Measurements from ENCODE around the gene VPS35L.
"Not testable (repeated sequence)": the region's sequence is repeated elsewhere in the genome, so short reads cannot be mapped to it uniquely, and the experiment has no call there.

The VPS35L gene

DNA sequence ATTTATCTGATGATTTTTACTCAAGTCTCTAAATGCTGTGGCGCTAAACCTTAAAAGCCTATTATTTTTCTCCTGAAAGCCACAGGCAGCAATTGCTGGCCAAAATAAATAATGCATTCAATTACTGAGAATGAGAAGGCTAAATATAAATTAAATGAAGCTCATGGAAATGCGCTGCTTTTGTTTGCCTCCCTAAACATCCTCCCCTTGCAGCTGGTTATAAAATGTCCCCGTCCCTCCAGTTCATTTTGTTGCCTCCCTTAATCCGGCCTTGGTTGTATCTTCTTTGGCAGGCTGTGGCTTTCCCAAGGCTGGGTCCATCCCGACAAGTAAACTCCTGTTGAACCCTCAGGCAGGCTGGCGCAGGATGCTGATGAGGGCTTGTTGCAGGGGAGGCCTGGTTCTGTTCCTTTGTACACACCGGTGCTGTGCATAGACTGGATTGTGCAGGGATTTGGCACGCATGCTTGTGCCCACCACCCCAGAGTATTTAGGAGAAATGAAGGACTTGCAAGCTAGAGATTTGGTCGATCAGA lies 99.8 kb downstream of the VPS35L start:
- DNase-seq: no peak

DNA sequence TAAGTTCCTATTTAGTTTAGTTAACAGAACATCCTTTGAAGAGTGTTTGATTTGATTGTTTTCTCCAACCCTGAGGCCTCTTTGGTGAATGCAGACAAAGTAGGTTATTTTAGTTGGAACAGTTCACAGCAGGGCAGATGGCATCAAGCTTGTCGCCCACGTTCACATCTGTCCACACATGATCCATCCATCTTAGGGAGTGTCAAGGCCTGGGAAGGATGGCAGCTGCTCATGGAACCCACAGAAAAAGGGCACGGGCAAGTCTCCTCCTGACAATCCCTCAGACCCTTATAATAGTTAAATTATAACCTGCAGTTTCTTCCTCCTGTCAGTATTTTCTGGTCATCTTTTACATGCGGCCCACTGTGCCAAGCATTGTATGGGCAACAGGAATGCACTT lies 102.3 kb downstream of the VPS35L start:
- no peak for DNase-seq

DNA sequence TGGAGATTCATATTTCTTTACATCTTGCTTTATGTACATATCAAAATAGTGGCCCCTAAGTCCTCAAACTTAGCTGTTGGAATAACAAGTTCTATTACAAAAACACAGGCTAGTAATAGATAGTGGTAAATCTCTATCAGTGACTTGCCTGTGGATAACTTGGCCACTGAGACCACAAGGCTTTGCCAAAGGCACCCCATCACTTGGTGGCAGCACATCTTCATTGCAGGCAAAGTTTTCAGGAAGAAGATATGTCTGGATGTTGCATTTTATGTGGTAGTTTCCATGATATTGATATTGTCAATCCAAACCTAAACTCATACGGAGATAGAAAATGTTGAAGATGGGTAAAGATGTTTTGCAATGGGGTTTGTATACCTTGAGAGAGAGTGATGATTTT lies 104.1 kb downstream of the VPS35L start:
- DNase-seq: no peak

DNA sequence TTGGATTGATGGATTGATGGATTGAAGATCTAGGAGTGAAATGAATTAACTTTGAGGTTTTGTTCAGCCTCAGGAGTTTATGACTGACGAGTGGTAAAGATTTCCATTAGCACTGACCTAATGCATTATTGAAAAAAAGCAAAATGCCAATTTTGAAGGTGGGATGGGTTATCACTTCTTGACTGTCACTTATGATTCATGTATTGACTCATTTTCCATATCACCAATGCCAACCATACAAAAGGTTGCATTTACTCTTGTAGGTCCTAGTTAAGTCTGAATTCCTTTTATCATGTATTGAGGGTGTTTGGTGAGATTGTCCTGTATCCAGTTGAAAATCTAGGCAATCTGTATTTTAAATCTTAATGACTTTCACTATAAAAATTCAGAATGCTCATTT lies 104.9 kb downstream of the VPS35L start:
- DNase-seq: no peak

DNA sequence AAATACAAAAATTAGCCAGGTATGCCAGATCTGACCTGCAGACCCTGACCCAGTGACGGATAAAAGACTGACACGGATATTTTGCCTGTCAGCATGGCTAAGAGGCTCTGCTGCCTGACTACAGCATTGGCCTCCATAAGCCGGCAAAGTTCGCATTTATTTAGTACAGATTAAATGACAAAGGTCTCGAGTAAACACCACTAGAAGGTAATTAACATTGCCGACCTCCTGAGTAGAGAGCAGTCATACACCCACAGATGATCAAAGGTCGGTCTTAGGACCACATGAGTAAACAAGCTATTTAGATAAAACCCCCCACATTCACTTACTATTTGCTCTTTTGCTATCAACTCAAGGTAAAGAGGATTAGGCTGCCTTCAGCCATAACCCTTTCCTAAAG lies 106.8 kb downstream of the VPS35L start:
- no peak for DNase-seq

DNA sequence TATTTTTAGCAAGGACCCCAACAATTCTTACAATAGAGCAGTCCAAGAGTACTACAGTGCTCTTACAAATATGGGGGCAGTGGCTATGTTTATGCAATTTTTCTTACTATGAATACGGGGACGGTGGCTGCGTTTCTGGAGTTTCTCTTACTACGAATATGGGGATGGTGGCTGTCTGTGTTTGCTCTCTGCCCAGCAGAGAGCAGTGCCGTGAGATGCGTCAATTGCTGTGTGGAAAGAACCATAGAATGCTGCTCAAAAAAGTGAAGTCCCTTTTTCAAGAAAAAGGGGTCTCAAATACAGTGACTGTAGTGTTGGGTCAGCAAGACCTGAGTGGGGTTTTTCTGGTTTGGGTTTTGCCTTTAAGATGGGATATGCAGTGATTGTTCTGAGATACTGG lies 108.7 kb downstream of the VPS35L start:
- DNase-seq: no peak

DNA sequence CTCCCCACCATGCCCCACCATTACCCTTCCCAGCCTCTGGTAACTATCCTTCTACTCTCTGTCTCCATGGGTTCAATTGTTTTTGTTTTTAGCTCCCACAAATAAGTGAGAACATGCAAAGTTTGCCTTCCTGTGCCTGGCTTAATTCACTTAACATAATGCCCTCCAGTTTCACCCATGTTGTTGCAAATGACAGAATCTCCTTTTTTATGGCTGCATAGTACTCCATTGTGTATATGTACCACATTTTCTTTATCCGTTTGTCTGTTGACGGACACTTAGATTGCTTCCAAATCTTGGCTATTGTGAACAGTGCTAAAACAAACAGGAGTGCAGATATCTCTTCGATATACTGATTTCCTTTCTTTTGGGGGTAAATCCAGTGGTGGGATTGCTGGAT lies 109.8 kb downstream of the VPS35L start:
- not testable (repeated sequence) for DNase-seq

DNA sequence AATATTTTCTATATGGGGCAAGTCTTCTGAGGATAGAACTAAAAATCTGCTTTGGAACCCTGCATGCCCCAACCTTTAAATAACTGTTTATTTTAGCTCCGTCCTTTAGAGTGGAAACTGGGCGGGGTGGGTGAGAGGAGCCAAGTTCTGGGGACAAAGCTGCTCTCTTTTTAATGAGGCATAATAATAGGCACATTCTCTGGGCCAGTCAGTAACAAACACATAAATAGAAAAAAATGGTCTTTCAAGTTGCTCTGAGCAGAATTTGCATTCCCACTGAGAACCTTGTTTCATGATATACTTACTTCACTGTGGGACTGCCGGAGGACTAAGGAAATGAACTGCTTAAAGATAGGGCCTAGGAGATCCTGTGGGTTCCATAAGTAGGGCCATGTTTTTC lies 111.0 kb downstream of the VPS35L start:
- DNase-seq: no peak

DNA sequence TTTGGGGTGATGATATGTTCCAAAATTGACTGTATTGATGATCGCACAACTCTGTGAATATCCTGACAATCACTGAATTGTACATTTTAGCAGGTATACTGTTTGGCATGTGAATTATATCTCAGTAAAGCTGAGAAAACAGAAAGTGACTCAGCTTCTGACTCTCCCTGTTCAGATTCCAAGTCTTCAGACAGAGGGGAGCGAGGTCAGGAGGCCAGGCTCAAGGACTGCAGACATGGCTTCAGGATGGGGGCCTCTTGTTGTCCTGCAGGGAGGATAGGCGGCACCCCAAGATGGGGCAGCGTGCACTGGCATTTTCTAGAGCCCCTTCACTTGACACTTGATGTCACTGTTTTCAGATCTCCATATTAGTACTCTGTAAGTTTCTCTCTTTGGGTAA lies 116.9 kb downstream of the VPS35L start:
- DNase-seq: no peak

DNA sequence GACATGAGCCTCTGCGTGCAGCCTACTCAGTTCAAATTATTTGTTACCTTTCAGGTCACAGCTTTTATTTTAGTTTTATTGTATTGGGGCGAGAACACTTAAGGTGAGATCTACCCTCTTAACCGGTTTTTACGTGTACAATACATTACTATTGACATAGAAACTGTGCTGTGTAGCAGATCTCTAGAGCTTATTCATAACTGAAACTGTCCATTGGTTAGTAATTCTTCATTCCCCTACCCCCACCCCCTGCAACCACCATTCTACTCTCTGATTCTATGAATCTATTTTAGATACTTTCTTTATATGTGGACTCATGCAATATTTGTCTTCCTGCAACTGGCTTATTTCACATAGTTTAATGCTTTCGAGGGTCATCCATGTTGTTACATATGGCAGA lies 119.0 kb downstream of the VPS35L start:
- no peak for DNase-seq

DNA sequence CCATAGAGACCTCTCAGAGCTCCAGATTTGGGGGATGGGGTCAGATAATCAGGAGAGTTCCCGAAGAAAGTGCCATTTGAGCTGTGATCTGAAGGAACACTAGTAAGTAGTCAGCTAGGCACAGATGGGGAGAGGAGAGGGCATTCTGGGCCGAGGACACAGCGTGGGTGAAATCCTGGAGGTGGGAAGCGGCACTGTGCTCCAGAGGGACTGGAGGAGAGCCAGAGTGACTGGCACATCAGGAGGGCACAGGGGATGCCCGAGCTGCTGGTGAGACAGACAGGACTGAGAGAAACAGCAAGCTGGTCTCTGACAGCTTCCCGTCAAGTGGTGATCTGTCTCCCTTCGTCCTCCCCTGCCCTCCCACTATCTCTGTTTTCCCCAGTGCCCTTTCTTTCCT lies 121.9 kb downstream of the VPS35L start:
- DNase-seq: no peak

DNA sequence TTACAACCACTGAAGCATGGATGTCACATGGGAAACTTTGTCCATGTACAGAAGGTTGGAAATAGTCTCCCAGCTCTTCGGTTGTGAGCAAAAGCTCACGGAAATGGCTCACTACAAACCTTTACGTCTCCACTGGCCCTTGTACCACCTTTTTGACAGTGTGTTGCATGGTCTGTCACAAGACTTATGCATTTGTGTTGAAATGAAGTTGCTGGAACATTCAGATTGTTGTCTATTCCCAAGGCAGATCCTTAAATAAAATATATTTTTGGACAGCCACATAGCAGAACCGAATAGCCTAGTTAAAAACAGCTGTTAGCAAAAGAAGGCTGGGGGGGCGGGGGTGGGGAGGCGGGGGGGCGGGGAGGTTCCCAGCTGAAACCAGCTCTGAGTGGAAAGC lies 123.3 kb downstream of the VPS35L start:
- no peak for DNase-seq

DNA sequence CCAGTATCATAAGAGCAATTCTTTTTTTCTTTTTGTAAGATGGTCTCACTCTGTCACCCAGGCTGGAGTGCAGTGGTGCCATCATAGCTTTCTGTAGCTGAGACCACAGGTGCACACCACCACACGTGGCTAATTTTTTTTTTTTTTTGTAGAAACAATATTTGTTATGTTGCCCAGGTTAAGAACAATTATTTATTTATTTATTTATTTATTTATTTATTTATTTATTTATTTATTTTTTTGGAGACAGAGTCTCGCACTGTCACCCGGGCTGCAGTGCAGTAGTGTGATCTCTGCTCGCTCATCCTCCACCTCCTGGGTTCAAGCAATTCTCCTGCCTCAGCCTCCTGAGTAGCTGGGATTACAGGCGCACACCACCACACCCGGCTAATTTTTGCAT lies 123.8 kb downstream of the VPS35L start:
- DNase-seq: not testable (repeated sequence)

DNA sequence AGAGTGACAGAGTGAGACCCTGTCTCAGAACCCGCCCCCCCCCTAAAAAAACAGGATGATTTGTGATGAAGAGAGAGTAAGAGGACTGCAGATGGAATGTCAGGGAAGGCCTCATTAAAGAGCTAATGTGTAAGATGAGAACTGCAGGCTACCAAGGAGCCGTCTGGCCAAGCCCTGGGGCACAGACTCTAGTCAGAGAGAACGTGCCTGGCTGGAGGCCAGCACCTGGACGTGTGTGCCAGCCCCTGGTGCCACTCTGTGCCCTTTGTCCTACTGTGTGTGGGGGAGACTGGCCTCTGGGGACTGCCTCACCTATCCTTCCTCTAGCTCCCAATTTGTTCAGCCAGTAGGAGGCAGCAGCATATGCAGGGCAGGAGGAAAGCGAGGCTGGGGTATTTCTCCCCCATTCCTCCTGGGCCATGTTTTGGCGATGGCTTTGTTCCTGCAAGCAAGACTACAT lies 125.4 kb downstream of the VPS35L start:
- no peak for DNase-seq

DNA sequence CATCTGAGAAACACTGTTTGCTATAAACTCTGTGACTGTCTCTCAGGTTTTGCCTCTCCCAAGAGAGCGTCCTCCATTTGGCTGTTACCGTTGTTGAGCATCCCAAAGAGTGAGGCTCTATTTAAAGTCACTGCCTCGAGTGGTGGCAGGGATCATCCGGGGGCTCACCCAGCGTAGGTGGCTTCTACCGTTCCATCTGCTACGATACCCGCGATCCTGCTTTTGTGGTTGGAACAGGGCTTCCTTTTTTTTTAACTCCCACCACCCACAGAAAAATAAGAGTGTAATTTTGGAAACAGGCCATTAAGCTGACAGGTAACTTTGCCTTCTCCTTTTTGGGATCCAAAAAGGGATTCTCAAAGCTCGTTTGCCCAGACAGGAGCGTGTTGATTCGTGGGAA lies 126.1 kb downstream of the VPS35L start:
- DNase-seq: no peak

DNA sequence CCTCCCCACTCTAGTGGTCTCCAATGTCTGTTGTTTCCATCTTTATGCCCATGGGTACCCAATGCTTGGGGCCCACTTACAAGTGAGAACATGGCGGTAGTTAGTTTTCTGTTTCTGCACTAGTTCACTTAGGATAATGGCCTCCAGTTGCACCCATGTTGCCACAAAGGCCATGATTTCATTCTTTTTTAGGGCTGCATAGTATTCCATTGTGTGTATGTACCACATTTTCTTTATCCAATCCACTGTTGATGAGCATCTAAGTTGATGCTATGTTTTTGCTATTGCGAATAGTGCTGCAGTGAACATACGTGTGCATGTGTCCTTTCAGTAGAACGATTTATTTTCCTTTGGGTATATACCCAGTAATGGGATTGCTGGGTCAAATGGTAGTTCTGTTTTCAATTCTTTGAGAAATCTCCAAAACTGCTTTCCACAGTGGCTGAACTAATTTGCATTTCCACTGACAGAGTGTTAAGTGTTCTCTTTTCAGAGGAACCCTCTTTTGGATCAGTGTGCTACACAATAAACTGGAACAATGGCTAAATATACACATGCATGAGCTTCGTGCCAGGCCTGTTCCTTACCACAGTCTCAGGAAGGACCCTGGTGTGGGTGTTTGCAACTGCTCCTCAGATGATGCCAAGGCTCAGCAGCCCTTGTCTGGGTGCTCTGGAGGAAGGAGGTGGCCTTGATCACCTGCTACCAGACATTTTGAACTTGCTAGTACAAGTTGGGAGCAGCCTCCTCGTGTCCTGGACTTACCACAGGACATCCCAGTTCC lies 128.1 kb downstream of the VPS35L start:
- no peak for DNase-seq

DNA sequence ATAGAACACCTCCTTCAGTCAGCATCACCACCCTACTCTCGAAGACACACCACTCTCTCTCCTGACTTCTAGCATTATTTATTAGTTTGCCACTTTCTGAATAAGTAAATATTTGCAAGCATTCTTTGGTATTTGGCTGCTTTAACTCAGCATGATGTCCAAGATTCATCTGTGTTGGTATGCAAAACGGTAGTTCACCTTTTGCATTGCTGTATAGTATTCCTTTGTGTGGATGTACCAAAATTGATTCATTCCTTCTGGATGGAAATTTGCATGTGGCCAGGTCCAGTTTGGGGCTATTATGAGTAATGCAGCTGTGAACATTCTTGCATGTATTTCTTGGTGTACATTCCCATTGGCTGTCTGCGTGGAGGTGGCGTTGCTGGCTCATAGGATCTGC lies 129.7 kb downstream of the VPS35L start:
- no peak for DNase-seq

DNA sequence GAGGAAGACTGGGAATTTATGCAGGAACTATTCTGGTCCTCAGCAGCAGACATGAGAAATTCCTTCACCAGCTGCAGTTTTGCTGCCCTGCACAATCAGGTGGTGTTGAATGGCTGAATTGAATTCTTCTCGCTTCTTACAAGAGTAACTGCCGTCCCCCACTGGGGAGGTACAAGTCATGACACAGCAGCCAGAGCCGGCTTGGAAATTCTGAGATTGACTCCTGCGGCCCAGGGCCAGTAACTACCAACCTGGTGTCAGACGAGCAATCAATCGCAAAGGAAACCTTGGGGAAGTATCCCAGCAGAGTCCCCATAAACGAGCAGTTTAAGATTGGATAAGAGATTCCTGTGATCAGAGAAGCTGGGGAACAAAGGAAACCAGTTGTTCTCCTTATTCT lies 131.8 kb downstream of the VPS35L start:
- DNase-seq: no peak

DNA sequence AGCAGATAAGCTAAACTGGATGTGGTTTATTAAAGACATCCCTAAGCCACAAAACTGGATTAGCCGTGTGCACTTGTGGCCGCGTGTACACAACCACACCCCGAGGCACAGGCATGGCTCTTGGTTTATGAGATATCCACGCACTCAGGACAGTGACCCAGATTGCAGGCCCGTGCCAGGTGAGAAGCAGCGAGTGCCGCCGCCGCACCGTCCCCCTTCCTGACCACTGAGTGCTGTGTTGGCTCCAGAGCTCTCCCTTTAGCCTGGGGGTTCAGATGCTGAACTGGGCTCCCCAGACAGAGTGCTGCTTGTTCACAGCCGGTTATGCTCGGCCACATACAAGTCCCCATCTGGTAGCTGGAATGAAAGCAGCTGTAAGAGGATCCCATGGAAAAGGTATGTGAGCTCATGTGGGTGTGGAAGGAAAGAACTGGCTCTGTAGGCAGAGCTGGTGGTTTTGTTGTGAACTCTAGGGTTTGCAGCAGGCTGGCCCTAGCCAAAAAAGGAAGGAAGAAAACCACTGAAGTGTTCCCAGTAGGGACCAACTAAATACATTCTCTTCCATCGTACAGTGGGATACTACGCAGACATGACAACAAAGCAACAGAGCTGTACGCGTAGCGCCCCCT lies 133.0 kb downstream of the VPS35L start:
- peak; percentile 41 for DNase-seq

DNA sequence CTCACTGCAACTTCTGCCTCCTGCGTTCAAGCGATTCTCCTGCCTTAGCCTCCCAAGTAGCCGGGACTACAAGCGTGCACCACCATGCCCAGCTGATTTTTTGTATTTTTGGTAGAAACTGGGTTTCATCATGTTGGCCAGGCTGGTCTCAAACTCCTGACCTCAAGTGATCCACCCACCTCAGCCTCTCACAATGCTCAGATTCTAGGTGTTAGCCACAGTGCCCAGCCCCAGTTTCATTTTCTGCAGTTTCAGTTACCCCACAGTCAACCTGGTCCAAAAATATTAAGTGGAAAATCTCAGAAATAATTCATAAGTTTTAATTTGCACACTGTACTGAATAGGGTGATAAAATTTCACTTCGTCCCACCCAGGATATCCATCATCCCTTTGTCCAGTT lies 133.8 kb downstream of the VPS35L start:
- no peak for DNase-seq

DNA sequence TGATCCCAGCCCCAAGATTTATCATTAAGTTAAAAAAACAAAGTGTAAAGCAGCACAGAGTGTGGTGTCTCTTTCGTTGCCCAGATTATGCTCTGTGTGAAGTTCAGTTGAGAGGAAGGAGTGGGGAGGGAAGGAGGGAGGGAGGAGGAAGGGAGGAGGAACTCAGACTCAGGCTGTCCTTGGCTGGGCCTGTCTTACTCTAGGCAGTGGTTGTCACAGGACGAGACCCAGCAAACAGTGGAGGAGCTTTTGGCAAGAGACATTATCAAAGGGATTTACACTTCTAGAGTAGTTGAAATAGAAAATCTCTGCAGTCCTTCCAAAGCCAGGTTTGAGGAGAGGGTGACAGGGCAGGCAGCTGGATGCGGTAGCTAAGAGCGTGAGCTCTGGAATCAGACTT lies 134.7 kb downstream of the VPS35L start:
- peak; percentile 35 for DNase-seq

DNA sequence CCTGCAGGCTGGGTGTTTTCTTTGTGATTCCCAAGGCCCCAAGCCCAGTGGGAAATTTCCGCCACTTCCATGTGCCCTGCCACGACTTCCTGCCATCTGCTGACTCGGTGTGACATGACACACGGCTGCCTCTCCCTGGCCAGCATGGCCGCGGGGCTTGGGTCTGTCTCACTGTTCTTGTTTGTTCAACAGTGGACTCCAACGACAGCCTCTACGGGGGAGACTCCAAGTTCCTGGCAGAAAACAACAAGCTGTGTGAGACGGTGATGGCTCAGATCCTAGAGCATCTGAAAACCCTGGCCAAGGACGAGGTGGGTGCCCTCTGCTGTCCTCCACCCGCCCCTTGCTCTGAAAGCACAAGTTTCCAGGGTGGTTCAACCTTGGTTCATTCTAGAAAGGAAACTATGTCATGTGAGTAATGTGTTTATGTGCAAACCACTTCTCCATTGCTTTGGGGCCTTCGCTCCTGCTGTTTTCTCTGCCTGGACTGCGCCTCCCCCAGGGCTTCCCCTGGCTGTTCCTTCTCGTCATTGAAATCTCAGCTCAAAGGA lies 135.7 kb downstream of the VPS35L start:
- DNase-seq: no peak

DNA sequence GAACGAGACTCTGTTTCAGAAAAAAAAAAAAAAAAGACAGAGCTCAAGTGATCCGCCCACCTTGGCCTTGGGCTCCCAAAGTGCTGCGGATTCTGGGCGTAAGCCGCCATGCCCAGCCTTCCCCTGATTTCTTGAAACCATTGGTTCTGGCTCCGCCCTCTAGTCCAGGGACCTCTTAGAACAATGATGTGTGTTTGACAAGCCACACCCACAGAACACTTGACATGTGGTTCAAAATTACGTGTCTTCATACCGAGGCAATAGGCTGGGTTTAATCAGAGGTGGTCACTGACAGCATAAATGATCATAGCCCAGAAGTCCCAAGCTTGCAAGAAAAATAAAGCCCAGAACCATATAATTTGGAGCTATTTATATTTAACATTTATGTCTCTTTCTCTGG lies 139.5 kb downstream of the VPS35L start:
- peak; percentile 66 for DNase-seq

DNA sequence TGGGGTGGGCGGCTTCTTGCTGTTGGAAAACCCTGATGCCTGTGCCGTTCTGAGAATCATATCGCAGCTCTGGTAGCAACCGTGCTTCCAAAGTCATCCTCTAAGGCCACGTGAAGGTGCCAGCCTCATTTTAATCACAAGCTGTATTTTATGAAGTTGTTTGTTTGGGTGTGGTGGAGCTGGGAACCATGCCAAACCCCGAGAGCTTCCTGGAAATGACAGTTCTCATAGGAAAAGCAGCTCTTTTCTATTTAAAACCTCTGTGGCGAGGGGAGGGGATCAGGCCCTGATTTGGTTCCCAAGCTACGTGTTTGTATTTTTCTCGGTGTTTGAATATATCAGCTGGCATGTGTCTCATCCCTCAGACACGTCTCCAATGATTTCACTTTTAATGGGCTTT lies 140.8 kb downstream of the VPS35L start:
- peak; percentile 89 for DNase-seq

Data from femur (tissue), 1 donor.